ENCODE data around the gene KY.

DNA sequence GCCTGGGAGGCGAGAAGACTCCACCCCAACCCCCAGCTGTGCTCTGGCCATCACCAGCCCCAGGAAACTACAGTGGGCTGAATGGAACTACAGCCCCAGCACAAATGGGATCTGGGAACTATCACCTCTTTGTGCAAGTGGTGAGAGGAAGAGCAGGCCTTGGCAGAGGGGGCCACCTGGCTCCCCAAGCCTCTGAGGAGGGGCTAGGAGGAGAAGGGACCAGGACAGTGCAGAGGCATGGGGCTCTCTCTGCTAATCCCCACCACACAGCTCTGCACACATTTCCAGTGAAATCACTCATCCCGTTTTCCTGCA is 31.6 kb downstream of the KY start:
- TF ChIP-seq SMC3 (conservative IDR thresholded peaks at IDR 0.05; ENCODE audit: poor library complexity) (no peak), EP300 (conservative IDR thresholded peaks at IDR 0.05; ENCODE audit: poor library complexity, severe bottlenecking) (no peak), POLR2AphosphoS5 (IDR thresholded peaks at IDR 0.05) (no peak), RAD21 (conservative IDR thresholded peaks at IDR 0.05) (no peak), EZH2 (IDR thresholded peaks at IDR 0.05; ENCODE audit: borderline replicate concordance, insufficient read depth, low read length, poor library complexity, severe bottlenecking) (no peak), TAF1 (IDR thresholded peaks at IDR 0.05; ENCODE audit: low read depth) (no peak)
- TF ChIP-seq, protein P1, sequence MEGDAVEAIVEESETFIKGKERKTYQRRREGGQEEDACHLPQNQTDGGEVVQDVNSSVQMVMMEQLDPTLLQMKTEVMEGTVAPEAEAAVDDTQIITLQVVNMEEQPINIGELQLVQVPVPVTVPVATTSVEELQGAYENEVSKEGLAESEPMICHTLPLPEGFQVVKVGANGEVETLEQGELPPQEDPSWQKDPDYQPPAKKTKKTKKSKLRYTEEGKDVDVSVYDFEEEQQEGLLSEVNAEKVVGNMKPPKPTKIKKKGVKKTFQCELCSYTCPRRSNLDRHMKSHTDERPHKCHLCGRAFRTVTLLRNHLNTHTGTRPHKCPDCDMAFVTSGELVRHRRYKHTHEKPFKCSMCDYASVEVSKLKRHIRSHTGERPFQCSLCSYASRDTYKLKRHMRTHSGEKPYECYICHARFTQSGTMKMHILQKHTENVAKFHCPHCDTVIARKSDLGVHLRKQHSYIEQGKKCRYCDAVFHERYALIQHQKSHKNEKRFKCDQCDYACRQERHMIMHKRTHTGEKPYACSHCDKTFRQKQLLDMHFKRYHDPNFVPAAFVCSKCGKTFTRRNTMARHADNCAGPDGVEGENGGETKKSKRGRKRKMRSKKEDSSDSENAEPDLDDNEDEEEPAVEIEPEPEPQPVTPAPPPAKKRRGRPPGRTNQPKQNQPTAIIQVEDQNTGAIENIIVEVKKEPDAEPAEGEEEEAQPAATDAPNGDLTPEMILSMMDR (IDR thresholded peaks at IDR 0.05; ENCODE audit: poor library complexity, severe bottlenecking), result no peak
